IMR-90 (cell line): Measurements from ENCODE around the gene ACYP1.

Experiments used
- BHLHE40 ChIP-seq: fragments of 150-350 bp; IDR thresholded peaks from 2 replicates; pipeline ENCODE4 v1.6.1; 2016; ENCODE audit warnings: mild to moderate bottlenecking, low read depth, low read length
- CHD1 ChIP-seq: IDR thresholded peaks from 2 replicates; pipeline ENCODE4 v1.6.1; 2012; ENCODE audit warnings: low read depth, low read length, improper control_type of control experiment
- CTCF ChIP-seq: conservative IDR thresholded peaks from 2 replicates; pipeline ENCODE4 v1.5.1; 2012; ENCODE audit warnings: mild to moderate bottlenecking, low read depth, low read length, improper control_type of control experiment
- MAZ ChIP-seq: IDR thresholded peaks from 2 replicates; pipeline ENCODE4 v1.6.1; 2012; ENCODE audit warnings: low read depth, mild to moderate bottlenecking, low read length, improper control_type of control experiment, moderate library complexity, borderline replicate concordance
- MXI1 ChIP-seq: IDR thresholded peaks from 2 replicates; pipeline ENCODE4 v1.6.1; 2012; ENCODE audit warnings: low read depth, mild to moderate bottlenecking, low read length, moderate library complexity, borderline replicate concordance
- USF2 ChIP-seq: fragments of 150-350 bp; IDR thresholded peaks from 2 replicates; pipeline ENCODE4 v1.6.1; 2017; ENCODE audit warnings: mild to moderate bottlenecking, antibody characterized with exemption, low read length, low read depth

- no peak for TF ChIP-seq MXI1
- no peak for TF ChIP-seq CTCF
- no peak for TF ChIP-seq BHLHE40
- no peak for TF ChIP-seq USF2
- TF ChIP-seq MAZ: no peak
- no peak for TF ChIP-seq CHD1
Measured at GRCh38 chr14:75067212-75067611, 3.4 kb upstream of the ACYP1 start.
